Adrenal gland (tissue), 12 donors: ENCODE data around the gene TOLLIP. TPM values are rescaled to one million over a fixed set of nuclear protein-coding genes. Genes with fewer than 3 reads are reported as not detected.

Source experiments
- DNase-seq, 7 donors: peaks; one replicate each; pipeline ENCODE4 v3.0.0-alpha.2; 2019 to 2020
- H3K27ac ChIP-seq, 5 donors: fragments of 200-600 bp; sonication (generic) in 4 of 5; 1 replicate in 3 of 5; 2 replicates in 2 of 5; pipeline versions ENCODE4 v1.5.1 to v1.8.0; 2016 to 2020; ENCODE audit warnings: mild to moderate bottlenecking in 1 of 5
- H3K27me3 ChIP-seq: fragments of 200-600 bp; 2 replicates; pipeline ENCODE4 v1.8.0; 2021
- H3K36me3 ChIP-seq, 2 donors: fragments of 200-600 bp; replicated peaks in 1 of 2; 1 replicate in 1 of 2; 2 replicates in 1 of 2; pipeline versions ENCODE4 v1.5.1 to v1.8.0; 2018 to 2022
- H3K4me1 ChIP-seq, 2 donors: fragments of 200-600 bp; replicated peaks in 1 of 2; 1 replicate in 1 of 2; 2 replicates in 1 of 2; pipeline versions ENCODE4 v1.5.1 to v1.8.0; 2018 to 2021
- H3K4me3 ChIP-seq, 4 donors: fragments of 200-600 bp; sonication (generic) in 3 of 4; one replicate each; pipeline ENCODE4 v1.5.1; 2016 to 2018
- H3K9me3 ChIP-seq, 3 donors: fragments of 200-600 bp; sonication (generic) in 1 of 3; replicated peaks in 1 of 3; 1 replicate in 2 of 3; 2 replicates in 1 of 3; pipeline versions ENCODE4 v1.5.1 to v1.8.0; 2016 to 2021
- POLR2A ChIP-seq, 2 donors: fragments of 450-650 bp; IDR thresholded peaks; one replicate each; pipeline ENCODE4 v1.6.1; 2017; ENCODE audit warnings: antibody characterized with exemption in 2 of 2, mild to moderate bottlenecking in 2 of 2, moderate library complexity in 1 of 2
- WGBS, 4 donors: extraction: QIAGEN DNeasy Blood & Tissue Kit in 2 of 4; methylation state at CpG; one replicate each; pipeline versions ENCODE4 v1.1.5 to v1.1.7; 2013 to 2017; 5-methylcytosine and 5-hydroxymethylcytosine counted together
- intact Hi-C, 2 donors: fragments of 100-400 bp; cut with DNase I; formaldehyde crosslinking; loops; one replicate each; pipeline versions ENCODE4 v1.14.1 to v1.15.0; 2022 to 2023
- polyA plus RNA-seq, 3 donors: library from polyadenylated mRNA; stranded (reverse); fragments of 200-250 nt in 2 of 3; fragments of 350-450 nt in 1 of 3; fragmentation: Illumina TruSeq in 1 of 3; extraction: RNeasy Lipid Tissue Mini Kit (QIAGEN cat#74804) in 1 of 3; gene quantifications; one replicate each; pipeline ENCODE4 v1.2.3, GENCODE V29; 2013 to 2014
- total RNA-seq, 9 donors: library from RNA; depleted of rRNA in 4 of 9; stranded (reverse); fragments of >200 nt in 4 of 9; fragments of 120-200 nt in 1 of 9; fragmentation: NEBNext Ultra II Directional in 1 of 9; extraction: Animal tissue kit (Norgen Biotek cat#: 25700) in 1 of 9; gene quantifications; one replicate each; pipeline versions ENCODE4 v1.1.0 to v1.2.4, GENCODE V29; 2013 to 2023
- TF ChIP-seq, protein P1 (sequence below), 6 experiments: fragments of 450-650 bp in 4 of 6; fragments of 200-600 bp in 2 of 6; sonication (generic) in 1 of 6; IDR thresholded peaks; 1 replicate in 5 of 6; 2 replicates in 1 of 6; pipeline versions ENCODE4 v1.5.1 to v1.8.0; 2016 to 2021; ENCODE audit warnings: antibody characterized with exemption in 6 of 6, mild to moderate bottlenecking in 2 of 6, moderate library complexity in 1 of 6
- donor health status: healthy with polysubstance abuse.
- donor health status: Bipolar disorder and iron deficiency.
- donor health status: DM: yes; HTN: yes; CAD: no.
- donor health status: DM: no; HTN: no; CAD: no.
- donor health status: DM: no; HTN: no; CAD: no.
- donor health status: DM: yes; HTN: yes; CAD: no.

TOLLIP gene
- total and polyA plus RNA-seq, 12 donors: 18.9 to 84.1 (median 66.3) TPM

DNA sequence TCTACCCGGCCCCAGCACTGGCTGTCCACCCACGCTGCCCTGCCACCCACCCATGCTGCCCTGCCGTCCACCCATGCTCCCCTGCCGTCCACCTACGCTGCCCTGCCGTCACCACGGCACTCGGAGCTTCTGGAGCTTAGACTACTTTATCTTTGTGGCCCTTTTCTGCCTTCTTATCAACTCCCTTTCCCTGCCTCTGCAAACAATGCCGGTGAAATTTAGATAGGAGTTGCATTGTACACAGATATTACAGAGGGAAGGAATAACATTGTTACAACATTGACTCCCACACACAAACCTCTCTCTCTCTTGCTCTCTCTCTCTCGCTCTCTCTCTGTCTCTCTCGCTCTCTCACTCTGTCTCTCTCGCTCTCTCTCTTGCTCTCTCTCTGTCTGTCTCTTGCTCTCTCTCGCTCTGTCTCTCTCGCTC is 46.6 kb upstream of the TOLLIP start:
- no peak for TF ChIP-seq POLR2A (IDR thresholded peaks at IDR 0.05)
- TF ChIP-seq, protein P1, sequence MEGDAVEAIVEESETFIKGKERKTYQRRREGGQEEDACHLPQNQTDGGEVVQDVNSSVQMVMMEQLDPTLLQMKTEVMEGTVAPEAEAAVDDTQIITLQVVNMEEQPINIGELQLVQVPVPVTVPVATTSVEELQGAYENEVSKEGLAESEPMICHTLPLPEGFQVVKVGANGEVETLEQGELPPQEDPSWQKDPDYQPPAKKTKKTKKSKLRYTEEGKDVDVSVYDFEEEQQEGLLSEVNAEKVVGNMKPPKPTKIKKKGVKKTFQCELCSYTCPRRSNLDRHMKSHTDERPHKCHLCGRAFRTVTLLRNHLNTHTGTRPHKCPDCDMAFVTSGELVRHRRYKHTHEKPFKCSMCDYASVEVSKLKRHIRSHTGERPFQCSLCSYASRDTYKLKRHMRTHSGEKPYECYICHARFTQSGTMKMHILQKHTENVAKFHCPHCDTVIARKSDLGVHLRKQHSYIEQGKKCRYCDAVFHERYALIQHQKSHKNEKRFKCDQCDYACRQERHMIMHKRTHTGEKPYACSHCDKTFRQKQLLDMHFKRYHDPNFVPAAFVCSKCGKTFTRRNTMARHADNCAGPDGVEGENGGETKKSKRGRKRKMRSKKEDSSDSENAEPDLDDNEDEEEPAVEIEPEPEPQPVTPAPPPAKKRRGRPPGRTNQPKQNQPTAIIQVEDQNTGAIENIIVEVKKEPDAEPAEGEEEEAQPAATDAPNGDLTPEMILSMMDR (IDR thresholded peaks at IDR 0.05): no peak
- H3K36me3 ChIP-seq: no peaks in the 10 kb centered on the region
- 44 to 54% (median 50%) methylated on average over 13 to 14 of the region's 14 CpGs for WGBS, 4 donors
- H3K27ac ChIP-seq: no peak overlapping the region
- no peaks in the 10 kb centered on the region for H3K4me1 ChIP-seq
- no peak overlapping the region for H3K4me3 ChIP-seq
- no peaks in the 10 kb centered on the region for H3K9me3 ChIP-seq
- intact Hi-C loops: no loop called here
- DNase-seq: no peak
- no peaks in the 10 kb centered on the region for H3K27me3 ChIP-seq

- no peak for TF ChIP-seq POLR2A (IDR thresholded peaks at IDR 0.05)
- TF ChIP-seq, protein P1 (IDR thresholded peaks at IDR 0.05): no peak
- Histone ChIP-seq H3K27me3 (no peaks in the 10 kb centered on the region), H3K4me3 (no peak overlapping the region), H3K9me3 (no peaks in the 10 kb centered on the region), H3K36me3 (no peaks in the 10 kb centered on the region), H3K27ac (no peak overlapping the region), H3K4me1 (no peaks in the 10 kb centered on the region)
- 32 to 74% (median 62%) methylated on average over 6 to 32 of the region's 32 CpGs for WGBS, 4 donors
- intact Hi-C loops: no loop called here
- DNase-seq: no peak
These were observed 44.9 kb upstream of the TOLLIP start for GRCh38 chr11:1354125-1354938.

- Histone ChIP-seq H3K36me3 (no peaks in the 10 kb centered on the region), H3K4me1 (no peaks in the 10 kb centered on the region), H3K27me3 (no peaks in the 10 kb centered on the region), H3K4me3 (no peak overlapping the region), H3K27ac (no peak overlapping the region), H3K9me3 (no peaks in the 10 kb centered on the region)
- whole genome bisulfite sequencing, 4 donors: 74 to 82% (median 79%) methylated on average over 25 to 32 of the region's 32 CpGs
- TF ChIP-seq, protein P1 (IDR thresholded peaks at IDR 0.05): no peak
- no peak for TF ChIP-seq POLR2A (IDR thresholded peaks at IDR 0.05)
- intact Hi-C loops: no loop called here
- DNase-seq: no peak
These were observed 44.1 kb upstream of the TOLLIP start for GRCh38 chr11:1353383-1354124.

DNA sequence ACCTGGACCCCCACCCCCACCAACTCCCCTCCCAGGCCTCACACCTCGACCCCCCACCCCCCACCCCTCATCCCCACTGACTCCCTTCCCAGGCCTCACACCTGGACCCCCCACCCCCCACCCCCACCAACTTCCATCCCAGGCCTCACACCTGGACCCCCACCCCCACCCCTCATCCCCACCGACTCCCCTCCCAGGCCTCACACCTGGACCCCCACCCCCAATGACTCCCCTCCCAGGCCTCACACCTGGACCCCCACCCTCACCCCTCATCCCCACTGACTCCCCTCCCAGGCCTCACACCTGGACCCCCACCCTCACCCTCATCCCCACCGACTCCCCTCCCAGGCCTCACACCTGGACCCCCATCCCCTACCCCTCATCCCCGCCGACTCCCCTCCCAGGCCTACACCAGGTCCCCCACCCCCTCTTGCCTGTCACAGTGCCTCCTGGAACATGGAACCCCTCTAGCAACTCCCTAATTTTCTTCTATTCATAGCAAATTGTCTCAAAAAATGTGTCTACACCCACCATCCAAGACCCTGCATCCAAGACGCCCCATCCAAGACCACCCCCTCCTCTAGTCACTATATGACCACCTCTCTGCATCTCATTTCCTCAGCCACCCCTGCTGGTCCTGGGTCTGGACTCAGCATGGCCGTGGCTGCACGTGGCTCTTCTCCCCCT is 43.4 kb upstream of the TOLLIP start:
- DNase-seq: no peak
- no peaks in the 10 kb centered on the region for H3K4me1 ChIP-seq
- no peak overlapping the region for H3K4me3 ChIP-seq
- H3K27ac ChIP-seq: no peak overlapping the region
- no peaks in the 10 kb centered on the region for H3K9me3 ChIP-seq
- no peaks in the 10 kb centered on the region for H3K27me3 ChIP-seq
- 70 to 77% (median 75%) methylated on average over 3 to 8 of the region's 8 CpGs for WGBS, 4 donors
- TF ChIP-seq, protein P1 (IDR thresholded peaks at IDR 0.05): no peak
- TF ChIP-seq POLR2A (IDR thresholded peaks at IDR 0.05): no peak
- H3K36me3 ChIP-seq: no peaks in the 10 kb centered on the region
- intact Hi-C loops: no loop called here
